ENCODE data around the gene GJD2.

The GJD2 gene

DNA sequence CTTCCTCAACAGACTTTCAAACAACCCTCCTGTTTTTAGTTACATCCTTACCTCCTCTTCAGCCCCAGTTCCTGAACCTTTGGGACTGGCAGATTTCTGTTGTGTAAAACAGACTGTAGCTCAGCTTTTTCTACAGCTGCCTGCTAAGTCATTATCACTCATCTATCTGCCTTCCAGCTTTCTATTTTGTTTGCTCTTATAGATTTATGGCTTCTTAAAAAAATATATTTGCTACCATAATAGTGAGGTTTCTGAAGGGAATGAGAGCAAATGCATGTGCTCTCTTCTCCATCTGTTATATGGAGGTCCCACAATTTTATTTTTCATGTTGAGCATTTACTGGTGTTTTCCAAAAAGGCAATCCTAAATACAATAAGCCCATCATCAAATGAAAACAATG, 18.2 kb upstream of the GJD2 start:
- no peak for DNase-seq (ENCODE audit: low read depth in 2 of 2)

- no peak for DNase-seq (ENCODE audit: low read depth in 2 of 2)
These were observed 17.5 kb upstream of the GJD2 start for GRCh38 chr15:34772312-34772711.

DNA sequence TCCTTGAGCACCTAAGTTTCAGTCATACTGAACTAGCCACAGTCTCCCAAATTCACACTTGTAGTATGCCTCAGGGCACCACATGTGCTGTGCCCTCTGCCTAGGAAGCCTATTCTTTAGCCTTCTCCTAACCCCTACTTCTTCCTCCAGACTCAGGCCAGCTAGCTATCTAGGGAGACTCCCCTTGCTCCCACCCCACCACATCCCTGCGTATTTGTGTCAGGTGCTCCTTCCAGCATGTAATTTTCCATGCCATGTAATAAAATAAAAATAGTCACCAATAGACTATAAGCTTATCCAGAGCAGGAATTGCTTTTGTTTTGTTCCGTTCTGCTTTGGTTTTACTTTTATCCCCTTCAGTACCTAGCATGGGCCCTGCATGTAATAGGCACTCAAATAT, 14.9 kb upstream of the GJD2 start:
- DNase-seq (ENCODE audit: low read depth in 2 of 2): no peak

DNA sequence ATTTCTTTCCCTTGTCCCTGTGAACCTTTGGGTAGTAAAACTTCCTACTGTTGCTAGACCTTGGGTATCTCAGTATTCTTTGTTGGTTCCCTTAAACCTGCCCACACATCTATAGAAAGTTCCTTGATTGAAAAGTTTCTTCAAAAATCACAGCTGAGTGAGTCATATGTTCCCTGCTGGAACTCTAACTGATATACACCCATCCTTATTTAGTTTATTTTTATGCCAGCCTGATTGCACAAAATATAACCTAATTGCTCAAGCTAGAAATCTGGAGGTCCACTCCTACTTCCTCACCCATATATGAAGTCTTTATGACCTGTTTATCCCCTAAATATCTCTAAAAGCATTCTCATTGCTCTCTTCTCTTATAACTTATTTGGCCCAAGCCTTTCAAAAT, 13.7 kb upstream of the GJD2 start:
- DNase-seq (ENCODE audit: low read depth in 2 of 2): no peak

DNA sequence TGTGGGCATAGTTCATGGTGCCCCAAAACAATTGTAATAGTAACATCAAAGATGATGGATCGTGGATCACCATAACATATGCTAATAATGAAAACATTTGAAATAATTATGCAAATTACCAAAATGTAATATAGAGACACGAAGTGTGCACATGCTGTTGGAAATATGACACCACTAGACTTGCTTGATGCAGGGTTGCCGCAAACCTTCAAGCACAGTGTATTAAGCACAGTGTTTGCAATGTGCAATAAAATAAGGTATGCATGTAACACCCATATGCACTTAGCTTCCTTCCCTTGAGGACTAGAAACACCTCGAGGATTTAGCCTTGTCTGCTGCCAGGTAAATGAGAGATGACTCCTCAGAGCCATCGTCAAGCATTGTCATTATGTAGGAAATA, 10.9 kb upstream of the GJD2 start:
- DNase-seq (ENCODE audit: low read depth in 2 of 2): no peak

GRCh38 chr15:34760909-34761308, 6.1 kb upstream of the GJD2 start:
- no peak for DNase-seq (ENCODE audit: low read depth in 2 of 2)

DNA sequence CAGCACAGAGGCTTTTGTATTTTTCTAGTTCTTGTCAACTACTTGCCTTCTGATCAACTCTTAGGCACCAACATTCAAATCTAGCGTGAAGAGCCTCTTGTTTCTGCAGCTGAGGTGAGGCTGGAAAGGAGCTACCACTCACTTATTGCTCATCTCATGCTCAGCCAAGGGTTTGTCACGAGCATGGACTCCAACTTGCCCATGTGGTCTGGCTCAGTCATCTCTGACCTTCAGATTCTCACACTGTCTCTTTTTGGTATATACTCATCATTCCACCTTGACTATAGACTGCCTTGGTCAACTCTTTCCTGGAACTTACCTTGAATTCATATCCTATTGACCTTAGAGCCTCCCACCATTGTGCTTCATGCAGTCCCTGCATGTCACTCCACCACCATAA, 5.2 kb upstream of the GJD2 start:
- DNase-seq (ENCODE audit: low read depth in 2 of 2): no peak

- no peak for DNase-seq (ENCODE audit: low read depth in 2 of 2)
These were observed 4.5 kb upstream of the GJD2 start for GRCh38 chr15:34759347-34759746.

GRCh38 chr15:34757262-34757661, 2.5 kb upstream of the GJD2 start:
- no peak for DNase-seq (ENCODE audit: low read depth in 2 of 2)

- no peak for DNase-seq (ENCODE audit: low read depth in 2 of 2)
These were observed 598 bp upstream of the GJD2 start for GRCh38 chr15:34755419-34755773.

DNA sequence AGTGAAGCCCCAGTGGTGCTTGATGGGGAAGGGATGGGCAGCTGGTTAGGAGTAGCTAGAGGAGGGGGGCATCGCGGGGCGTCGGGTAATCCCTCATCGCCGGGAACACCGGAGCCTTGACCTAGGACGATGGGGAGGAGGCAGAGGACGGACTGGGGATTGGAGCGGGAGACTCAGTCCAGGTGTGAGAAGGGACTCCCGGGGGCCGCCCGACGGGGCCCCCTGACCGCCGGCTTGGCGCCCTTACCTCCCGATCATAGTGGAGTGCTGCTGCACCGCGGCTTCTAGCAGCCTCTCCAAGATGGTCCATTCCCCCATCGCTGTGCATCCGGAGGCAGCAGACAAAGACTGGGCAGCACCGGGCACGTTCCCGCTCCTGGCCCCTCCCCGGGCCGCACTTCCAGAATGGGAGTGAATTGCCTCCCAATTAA, 612 bp downstream of the GJD2 start:
- DNase-seq (ENCODE audit: low read depth in 2 of 2): no peak

GRCh38 chr15:34753236-34753894, 1.4 kb downstream of the GJD2 start:
- DNase-seq (ENCODE audit: low read depth in 2 of 2): no peak

DNA sequence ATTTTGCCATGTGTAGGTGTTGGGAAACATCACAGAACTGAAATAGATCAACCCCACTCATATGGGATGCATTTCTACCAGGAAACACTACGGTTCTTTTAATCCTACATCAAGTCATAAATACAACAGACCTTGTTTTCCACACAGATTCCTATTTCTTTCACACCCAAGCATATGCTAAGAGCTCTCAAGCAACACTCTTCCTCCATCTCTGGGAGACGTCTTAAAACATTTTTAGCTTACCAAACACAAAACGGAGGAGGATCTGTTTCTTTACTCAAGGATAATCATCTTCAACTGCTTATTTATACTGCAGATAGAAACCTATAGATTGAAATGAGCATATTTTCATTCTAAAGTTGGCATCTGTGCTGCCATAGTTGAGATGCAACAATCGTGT, 5.1 kb downstream of the GJD2 start:
- no peak for DNase-seq (ENCODE audit: low read depth in 2 of 2)

DNA sequence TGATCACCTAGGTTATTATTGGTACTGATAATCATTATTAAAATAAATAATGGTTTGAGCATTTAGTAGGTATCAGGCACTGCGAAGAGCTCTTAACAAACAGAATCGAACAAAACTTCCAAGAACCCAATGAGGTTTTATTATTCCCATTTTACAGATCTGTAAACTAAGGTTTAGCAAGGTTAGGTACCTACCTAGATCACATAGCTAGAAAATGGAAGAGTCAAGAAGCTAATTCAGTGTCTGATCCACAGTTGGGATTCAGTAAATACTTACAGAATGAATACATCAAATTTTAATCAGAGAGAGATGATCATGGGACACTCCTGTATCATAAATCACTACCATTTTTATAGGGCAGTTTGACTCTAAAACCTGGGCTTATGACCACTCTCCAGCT, 15.5 kb downstream of the GJD2 start:
- no peak for DNase-seq (ENCODE audit: low read depth in 2 of 2)

DNA sequence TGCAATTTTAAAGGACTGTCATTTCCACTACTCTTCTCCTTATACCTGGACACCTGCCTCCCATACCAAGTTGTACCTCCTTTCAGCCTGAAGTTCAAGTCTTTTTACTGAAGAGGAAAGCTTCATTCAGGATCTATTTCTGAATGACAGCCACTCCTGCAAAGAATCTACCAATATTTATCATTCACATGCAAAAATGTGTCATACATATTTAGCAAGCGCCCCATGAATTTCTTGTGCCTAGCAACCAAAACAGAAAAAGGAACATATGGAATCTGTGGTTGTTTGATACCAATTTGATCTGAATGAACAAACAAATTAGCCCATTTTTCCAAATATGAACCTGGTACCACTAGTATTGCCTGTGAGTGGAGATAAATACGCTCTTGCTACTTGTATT, 16.8 kb downstream of the GJD2 start:
- no peak for DNase-seq (ENCODE audit: low read depth in 2 of 2)

DNA sequence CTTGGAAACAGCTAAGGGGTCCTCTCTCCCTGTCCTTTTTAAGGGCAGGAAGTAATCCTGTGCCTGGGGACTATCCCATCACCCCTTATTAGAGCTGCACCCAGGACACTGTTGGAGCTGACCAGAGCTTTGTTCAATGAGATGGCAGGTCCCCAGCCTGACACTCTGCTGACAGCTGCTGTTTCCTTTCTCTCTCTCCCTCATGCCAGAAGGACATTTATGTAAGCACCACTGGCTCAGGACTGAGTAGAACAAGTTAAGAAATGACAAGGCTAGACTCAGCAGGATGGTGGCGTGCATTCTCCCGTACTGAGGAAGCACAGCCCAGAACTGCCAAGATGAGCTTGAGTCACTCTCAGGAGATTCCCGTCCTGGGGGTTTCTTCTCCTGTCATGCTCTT, 17.3 kb downstream of the GJD2 start:
- DNase-seq (ENCODE audit: low read depth in 2 of 2): no peak

DNA sequence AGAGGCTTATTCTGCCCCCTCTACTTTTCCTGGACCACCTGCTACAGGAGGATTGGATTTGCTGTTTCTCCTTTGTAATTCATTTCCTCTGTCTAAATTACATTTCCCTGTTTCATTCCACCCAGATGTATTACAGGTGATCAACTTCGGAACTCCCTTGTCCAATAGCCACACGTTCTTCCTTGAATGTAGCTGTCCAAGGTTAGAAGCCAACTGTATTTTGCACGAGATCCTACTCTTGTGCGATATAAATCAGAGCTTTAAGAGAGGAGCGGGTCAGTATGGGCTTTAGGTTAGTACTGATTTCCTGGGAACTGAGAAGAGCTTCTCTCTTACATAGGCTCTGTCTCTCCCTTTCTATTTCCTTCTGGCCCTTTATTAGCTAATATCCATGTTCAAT, 20.5 kb downstream of the GJD2 start:
- no peak for DNase-seq (ENCODE audit: low read depth in 2 of 2)

DNA sequence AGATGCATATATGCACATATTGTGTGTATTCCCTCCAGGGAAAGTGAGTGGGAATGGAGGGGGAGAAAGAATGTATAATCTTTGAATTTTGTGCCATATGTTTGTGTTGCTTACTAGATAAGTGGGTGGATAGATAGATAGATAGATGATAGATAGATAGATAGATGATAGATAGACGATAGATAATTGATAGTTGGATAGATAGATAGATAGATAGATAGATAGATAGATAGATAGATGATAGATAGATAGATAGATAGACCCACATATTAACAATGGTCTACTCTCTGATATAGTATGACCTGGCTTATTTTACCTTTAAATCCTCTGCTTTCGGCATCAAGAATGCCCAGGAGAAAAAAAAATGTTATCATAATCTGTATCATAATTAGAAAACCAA, 21.2 kb downstream of the GJD2 start:
- DNase-seq (ENCODE audit: low read depth in 2 of 2): no peak

- no peak for DNase-seq (ENCODE audit: low read depth in 2 of 2)
These were observed 22.4 kb downstream of the GJD2 start for GRCh38 chr15:34732430-34732829.

DNA sequence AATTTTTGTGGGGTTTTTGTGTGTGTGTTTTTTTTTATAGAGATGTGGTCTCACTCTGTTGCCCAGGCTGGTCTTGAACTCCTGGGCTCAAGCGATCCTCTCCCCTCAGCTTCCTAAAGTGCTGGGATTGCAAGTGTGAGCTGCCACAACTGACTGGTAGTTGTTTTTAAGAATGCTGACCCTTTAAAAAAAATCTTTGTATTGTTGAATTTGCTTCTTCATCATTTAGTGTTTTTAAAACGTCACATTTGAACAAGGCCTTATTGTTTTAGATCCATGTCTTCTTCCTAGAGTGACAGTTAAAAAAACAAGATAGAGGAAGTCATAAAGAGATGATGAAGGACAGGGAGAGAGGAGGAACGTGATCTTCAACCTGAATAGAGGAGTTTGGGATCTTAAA, 24.1 kb downstream of the GJD2 start:
- DNase-seq (ENCODE audit: low read depth in 2 of 2): no peak

DNA sequence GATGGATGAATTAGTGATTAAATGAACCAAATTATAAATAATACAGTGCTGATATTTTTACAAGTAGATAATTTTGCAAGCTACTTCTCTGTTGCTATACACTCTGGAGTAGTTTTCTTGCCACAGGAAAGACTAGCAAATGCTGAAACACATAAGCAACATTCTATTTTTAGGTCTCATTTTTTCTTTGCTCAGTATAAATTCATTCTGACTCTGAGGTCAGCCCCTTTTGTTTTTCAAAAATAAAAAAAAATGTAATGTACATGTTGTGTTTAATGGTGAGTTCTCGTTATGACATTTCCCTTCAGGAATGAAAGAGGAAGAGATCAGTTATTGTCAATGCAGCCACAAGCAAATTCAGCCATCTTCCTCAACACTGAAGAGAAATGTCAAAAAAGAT, 24.9 kb downstream of the GJD2 start:
- DNase-seq (ENCODE audit: low read depth in 2 of 2): no peak

DNA sequence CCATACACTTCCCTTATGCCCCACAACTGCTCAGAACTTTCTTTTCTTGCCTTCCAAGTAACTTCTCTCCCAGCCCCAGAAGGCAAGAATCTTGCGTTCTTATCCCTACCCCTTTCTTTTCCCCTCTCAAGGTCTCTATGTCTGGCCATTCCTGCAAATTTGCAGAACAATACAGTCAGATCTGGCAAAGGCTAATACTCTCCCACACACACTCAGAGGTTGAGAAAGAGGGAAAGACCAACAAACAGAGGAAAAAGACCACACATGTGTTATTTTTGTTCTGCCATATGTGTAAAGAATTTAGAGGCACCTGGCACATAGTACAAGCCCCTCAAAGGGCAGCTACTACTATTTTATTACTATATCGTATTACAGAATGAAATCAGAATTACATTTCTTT, 25.7 kb downstream of the GJD2 start:
- no peak for DNase-seq (ENCODE audit: low read depth in 2 of 2)

GRCh38 chr15:34726406-34727100, 28.2 kb downstream of the GJD2 start:
- no peak for DNase-seq (ENCODE audit: low read depth in 2 of 2)

DNA sequence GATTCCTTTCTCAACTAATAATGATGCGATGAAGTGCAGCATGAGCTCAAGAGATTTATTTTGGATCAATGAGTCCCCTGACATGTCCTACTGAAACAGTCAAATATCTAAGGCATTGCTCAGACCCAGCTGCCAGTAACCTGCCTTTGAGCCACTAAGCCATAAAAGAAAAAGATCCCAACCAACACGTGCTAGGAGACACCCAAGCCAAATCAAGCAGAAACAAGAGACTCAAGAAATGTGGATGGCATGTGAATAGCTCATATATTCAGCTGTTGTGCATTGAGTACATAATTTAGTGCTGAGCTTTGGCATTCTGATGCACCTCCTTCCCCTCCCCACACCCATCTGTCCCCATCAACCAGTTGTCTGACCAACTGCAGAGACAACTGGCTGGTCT, 29.2 kb downstream of the GJD2 start:
- no peak for DNase-seq (ENCODE audit: low read depth in 2 of 2)

All from stimulated activated CD4-positive, alpha-beta T cell treated with anti-CD3 and anti-CD28 coated beads, Interleukin-12 subunit alpha, Interleukin-12 subunit beta, amount 100 ng/mL, for 24 hours (primary cell).